CD4-positive, alpha-beta T cell treated with Interleukin-4 for 4 hours (primary cell): Measurements from ENCODE around the gene IL17C.

ENCODE experiments used
- DNase-seq: peaks from one replicate; pipeline ENCODE4 v3.0.0-alpha.2; 2020

IL17C gene

GRCh38 chr16:88629835-88630234 is 8.5 kb upstream of the IL17C start:
- no peak for DNase-seq

GRCh38 chr16:88630433-88630832 is 7.9 kb upstream of the IL17C start:
- no peak for DNase-seq

GRCh38 chr16:88630941-88631340 is 7.4 kb upstream of the IL17C start:
- no peak for DNase-seq

GRCh38 chr16:88631384-88631783 is 7.0 kb upstream of the IL17C start:
- DNase-seq: no peak

- no peak for DNase-seq
Measured at GRCh38 chr16:88631920-88632586, 6.3 kb upstream of the IL17C start.

- DNase-seq: no peak
Measured at GRCh38 chr16:88632587-88632930, 5.8 kb upstream of the IL17C start.

GRCh38 chr16:88633684-88634140 is 4.7 kb upstream of the IL17C start:
- DNase-seq: peak; percentile 51

- DNase-seq: peak; percentile 47
Measured at GRCh38 chr16:88634141-88634993, 4.0 kb upstream of the IL17C start.

GRCh38 chr16:88634994-88635670 is 3.2 kb upstream of the IL17C start:
- DNase-seq: no peak

- DNase-seq: no peak
Measured at GRCh38 chr16:88635671-88636319, 2.6 kb upstream of the IL17C start.

- DNase-seq: no peak
Measured at GRCh38 chr16:88636488-88637265, 1.7 kb upstream of the IL17C start.

- no peak for DNase-seq
Measured at GRCh38 chr16:88639231-88640038, 1.1 kb downstream of the IL17C start.

- DNase-seq: no peak
Measured at GRCh38 chr16:88640039-88640495, 1.7 kb downstream of the IL17C start.

GRCh38 chr16:88640498-88641247 is 2.3 kb downstream of the IL17C start:
- DNase-seq: no peak

GRCh38 chr16:88642881-88643643 is 4.7 kb downstream of the IL17C start:
- no peak for DNase-seq

GRCh38 chr16:88643644-88643932 is 5.2 kb downstream of the IL17C start:
- DNase-seq: no peak

- no peak for DNase-seq
Measured at GRCh38 chr16:88645455-88645854, 7.1 kb downstream of the IL17C start.

GRCh38 chr16:88645941-88646340 is 7.6 kb downstream of the IL17C start:
- no peak for DNase-seq

- DNase-seq: no peak
Measured at GRCh38 chr16:88646345-88647034, 8.1 kb downstream of the IL17C start.
